SK-N-SH treated with all-trans-retinoic acid at 6 μM for 48 hours (cell line): ENCODE data around the gene ST6GALNAC3.
A peak's percentile ranks its signal among the peaks of the same experiment; 100 is the strongest.

Experiments used
- ATAC-seq: fragments of 200-7000 bp; cut with Tn5 transposase; 3 replicates; pipeline ENCODE4 v1.9.1; 2020; ENCODE audit warnings: mild to moderate bottlenecking, moderate library complexity
- ARNTL ChIP-seq: fragments of 450-650 bp; formaldehyde crosslinking; IDR thresholded peaks from 2 replicates; pipeline ENCODE4 v1.5.0; 2020; ENCODE audit warnings: low read depth, mild to moderate bottlenecking, moderate library complexity, borderline replicate concordance
- CSDC2 ChIP-seq: fragments of 250-450 bp; sonication (Bioruptor Pico); IDR thresholded peaks from 2 replicates; pipeline ENCODE4 v1.5.0; 2020; ENCODE audit warnings: mild to moderate bottlenecking, moderate library complexity
- CSRNP3 ChIP-seq: fragments of 250-450 bp; sonication (Bioruptor Pico); IDR thresholded peaks from 2 replicates; pipeline ENCODE4 v1.5.1; 2021; ENCODE audit warnings: mild to moderate bottlenecking, moderate library complexity
- ESRRG ChIP-seq: fragments of 250-450 bp; sonication (Bioruptor Pico); IDR thresholded peaks from 2 replicates; pipeline ENCODE4 v1.6.1; 2021; ENCODE audit warnings: mild to moderate bottlenecking
- ISL1 ChIP-seq: fragments of 250-450 bp; sonication (Bioruptor Pico); IDR thresholded peaks from 2 replicates; pipeline ENCODE4 v2.1.2; 2022; ENCODE audit warnings: mild to moderate bottlenecking, moderate library complexity
- OSR1 ChIP-seq: fragments of 250-450 bp; sonication (Bioruptor Pico); IDR thresholded peaks from 2 replicates; pipeline ENCODE4 v1.8.0; 2022; ENCODE audit warnings: moderate library complexity, mild to moderate bottlenecking, inconsistent platforms
- PATZ1 ChIP-seq: fragments of 250-450 bp; sonication (Bioruptor Pico); IDR thresholded peaks from 2 replicates; pipeline ENCODE4 v1.8.0; 2020; ENCODE audit warnings: mild to moderate bottlenecking, moderate library complexity, borderline replicate concordance
- POU6F1 ChIP-seq: fragments of 250-450 bp; sonication (Bioruptor Pico); IDR thresholded peaks from 2 replicates; pipeline ENCODE4 v1.8.0; 2021; ENCODE audit warnings: low read depth, mild to moderate bottlenecking, moderate library complexity, borderline replicate concordance
- PPARA ChIP-seq: fragments of 250-450 bp; sonication (Bioruptor Pico); IDR thresholded peaks from 2 replicates; pipeline ENCODE4 v1.5.0; 2020; ENCODE audit warnings: mild to moderate bottlenecking, borderline replicate concordance
- RARB ChIP-seq: fragments of 250-450 bp; sonication (Bioruptor Pico); IDR thresholded peaks from 2 replicates; pipeline ENCODE4 v1.8.0; 2021; ENCODE audit warnings: mild to moderate bottlenecking, moderate library complexity
- SNAI2 ChIP-seq: fragments of 250-450 bp; sonication (Bioruptor Pico); IDR thresholded peaks from 2 replicates; pipeline ENCODE4 v1.5.0; 2020; ENCODE audit warnings: mild to moderate bottlenecking, moderate library complexity
- TCF4 ChIP-seq: fragments of 250-450 bp; sonication (Bioruptor Pico); IDR thresholded peaks from 2 replicates; pipeline ENCODE4 v1.8.0; 2021; ENCODE audit warnings: mild to moderate bottlenecking, moderate library complexity, borderline replicate concordance
- ZFP3 ChIP-seq: fragments of 250-450 bp; sonication (Bioruptor Pico); IDR thresholded peaks from 2 replicates; pipeline ENCODE4 v1.5.0; 2020; ENCODE audit warnings: mild to moderate bottlenecking, moderate library complexity
- ZFP30 ChIP-seq: fragments of 450-650 bp; formaldehyde crosslinking; IDR thresholded peaks from 2 replicates; pipeline ENCODE4 v1.5.0; 2022; ENCODE audit warnings: mild to moderate bottlenecking, moderate library complexity
- ZNF565 ChIP-seq: fragments of 450-650 bp; formaldehyde crosslinking; conservative IDR thresholded peaks from 2 replicates; pipeline ENCODE4 v1.5.0; 2020; ENCODE audit warnings: low read depth, mild to moderate bottlenecking, moderate library complexity
- ZNF70 ChIP-seq: fragments of 450-650 bp; formaldehyde crosslinking; IDR thresholded peaks from 2 replicates; pipeline ENCODE4 v1.5.0; 2020; ENCODE audit warnings: mild to moderate bottlenecking, moderate library complexity
- ZNF8 ChIP-seq: fragments of 450-650 bp; formaldehyde crosslinking; IDR thresholded peaks from 2 replicates; pipeline ENCODE4 v1.5.0; 2020; ENCODE audit warnings: mild to moderate bottlenecking, moderate library complexity
- TF ChIP-seq, protein P1 (sequence below): fragments of 250-450 bp; sonication (Bioruptor Pico); IDR thresholded peaks from 2 replicates; pipeline ENCODE4 v1.5.1; 2020; ENCODE audit warnings: low read depth, mild to moderate bottlenecking, moderate library complexity

Gene ST6GALNAC3

DNA sequence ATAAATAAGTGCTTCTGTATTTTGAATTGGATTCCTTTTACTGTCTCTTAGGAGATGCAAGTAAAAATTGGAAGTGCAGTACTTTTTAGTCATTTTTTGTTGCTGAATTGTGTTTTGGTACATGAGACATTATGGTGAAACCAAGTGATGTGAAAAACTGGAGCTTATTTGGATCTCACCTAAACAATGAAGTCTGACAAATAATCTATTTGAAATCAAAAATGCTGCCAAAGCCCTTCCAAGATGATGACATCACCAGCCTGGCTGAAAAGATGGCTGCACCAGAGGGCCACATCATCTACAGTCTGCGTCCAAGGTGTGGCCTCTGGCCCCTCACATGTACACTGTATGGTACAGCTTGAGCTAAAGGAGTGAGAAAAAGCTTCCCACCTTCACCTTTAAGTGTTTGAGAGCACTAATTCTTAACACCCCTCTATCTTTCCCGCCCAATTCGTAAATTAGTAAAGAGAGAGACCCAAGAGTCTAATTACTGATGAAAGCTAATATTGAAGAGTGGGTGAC is 600.2 kb downstream of the ST6GALNAC3 start:
- no peak for TF ChIP-seq ZNF70 (CRISPR knock-in tag)
- no peak for TF ChIP-seq ZFP30 (CRISPR knock-in tag)
- no peak for TF ChIP-seq CSDC2 (CRISPR knock-in tag)
- TF ChIP-seq ZNF8, result no peak
- TF ChIP-seq ZNF565 (CRISPR knock-in tag), result no peak
- TF ChIP-seq RARB (CRISPR knock-in tag), result no peak
- no peak for TF ChIP-seq PATZ1
- TF ChIP-seq, protein P1, sequence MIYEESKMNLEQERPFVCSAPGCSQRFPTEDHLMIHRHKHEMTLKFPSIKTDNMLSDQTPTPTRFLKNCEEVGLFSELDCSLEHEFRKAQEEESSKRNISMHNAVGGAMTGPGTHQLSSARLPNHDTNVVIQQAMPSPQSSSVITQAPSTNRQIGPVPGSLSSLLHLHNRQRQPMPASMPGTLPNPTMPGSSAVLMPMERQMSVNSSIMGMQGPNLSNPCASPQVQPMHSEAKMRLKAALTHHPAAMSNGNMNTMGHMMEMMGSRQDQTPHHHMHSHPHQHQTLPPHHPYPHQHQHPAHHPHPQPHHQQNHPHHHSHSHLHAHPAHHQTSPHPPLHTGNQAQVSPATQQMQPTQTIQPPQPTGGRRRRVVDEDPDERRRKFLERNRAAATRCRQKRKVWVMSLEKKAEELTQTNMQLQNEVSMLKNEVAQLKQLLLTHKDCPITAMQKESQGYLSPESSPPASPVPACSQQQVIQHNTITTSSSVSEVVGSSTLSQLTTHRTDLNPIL (CRISPR knock-in tag), result no peak
- TF ChIP-seq PPARA (CRISPR knock-in tag), result no peak
- no peak for TF ChIP-seq ESRRG (CRISPR knock-in tag)
- TF ChIP-seq, all 23 proteins: peak for 0
- no peak for ATAC-seq

DNA sequence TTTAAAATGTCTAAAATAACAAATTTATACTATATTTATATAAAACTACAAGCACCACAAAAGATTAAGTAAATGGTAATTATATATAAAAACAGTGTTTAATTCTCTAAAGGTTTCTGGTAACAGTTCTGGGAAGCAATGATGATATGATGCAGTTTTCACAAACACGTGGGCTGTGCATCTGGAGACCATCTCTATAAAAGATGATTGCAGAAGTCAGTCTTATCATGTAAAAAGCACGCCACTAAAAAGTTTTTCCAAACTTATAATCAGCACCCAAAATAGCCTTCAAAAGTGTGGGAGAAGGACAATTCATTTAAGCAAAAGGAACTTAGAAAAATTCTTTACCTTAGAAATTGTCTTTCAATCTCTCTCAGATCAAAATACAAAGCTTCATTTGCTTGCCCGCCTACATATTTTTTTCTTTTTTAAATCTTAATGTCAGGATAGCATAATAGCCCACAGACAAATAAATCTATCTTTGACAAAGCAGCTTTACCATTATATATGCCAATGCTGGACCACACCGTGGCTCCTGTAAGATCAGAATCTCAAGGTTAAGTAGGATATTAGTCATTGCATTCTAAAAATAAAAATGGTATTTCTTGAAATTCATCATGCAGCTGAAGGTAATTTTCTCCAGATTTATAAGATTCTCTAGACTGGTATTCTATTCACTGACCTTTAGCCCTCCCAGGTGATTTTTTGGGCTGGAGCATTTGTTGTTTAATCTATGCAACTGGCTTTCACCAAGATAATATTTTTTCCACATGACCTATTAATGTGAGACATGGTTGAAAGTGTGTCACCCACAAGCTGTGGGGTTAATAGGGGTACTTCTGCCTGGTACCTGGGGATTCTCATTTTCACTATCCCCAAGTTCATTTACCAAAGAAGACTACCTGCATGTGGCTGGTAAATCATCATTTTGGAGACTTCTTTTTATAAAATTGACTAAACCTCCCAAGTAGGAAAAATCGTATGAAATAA is 603.2 kb downstream of the ST6GALNAC3 start:
- ATAC-seq, result peak; percentile 77
- TF ChIP-seq RARB (CRISPR knock-in tag), result no peak
- peak; percentile 55 for TF ChIP-seq ISL1 (CRISPR knock-in tag)
- TF ChIP-seq ZNF565 (CRISPR knock-in tag), result no peak
- 0 out of 2 replicates have a peak, but pooled peaks have one; percentile 20 for TF ChIP-seq TCF4 (CRISPR knock-in tag)

- no peak for ATAC-seq
- TF ChIP-seq ARNTL (CRISPR knock-in tag) (no peak), PPARA (CRISPR knock-in tag) (no peak), ISL1 (CRISPR knock-in tag) (no peak), SNAI2 (CRISPR knock-in tag) (no peak), CSRNP3 (CRISPR knock-in tag) (no peak), ESRRG (CRISPR knock-in tag) (no peak), ZFP3 (CRISPR knock-in tag) (no peak), OSR1 (CRISPR knock-in tag) (no peak), RARB (CRISPR knock-in tag) (no peak), ZNF70 (CRISPR knock-in tag) (no peak), POU6F1 (CRISPR knock-in tag) (no peak), CSDC2 (CRISPR knock-in tag) (no peak)
- TF ChIP-seq, protein P1 (CRISPR knock-in tag), result no peak
Measured at GRCh38 chr1:76679534-76680152, 605.1 kb downstream of the ST6GALNAC3 start.
